ENCODE results near the gene GPR89B.
"Not testable (repeated sequence)": the region's sequence is repeated elsewhere in the genome, so short reads cannot be mapped to it uniquely, and the experiment has no call there.

- TF ChIP-seq, protein P1, sequence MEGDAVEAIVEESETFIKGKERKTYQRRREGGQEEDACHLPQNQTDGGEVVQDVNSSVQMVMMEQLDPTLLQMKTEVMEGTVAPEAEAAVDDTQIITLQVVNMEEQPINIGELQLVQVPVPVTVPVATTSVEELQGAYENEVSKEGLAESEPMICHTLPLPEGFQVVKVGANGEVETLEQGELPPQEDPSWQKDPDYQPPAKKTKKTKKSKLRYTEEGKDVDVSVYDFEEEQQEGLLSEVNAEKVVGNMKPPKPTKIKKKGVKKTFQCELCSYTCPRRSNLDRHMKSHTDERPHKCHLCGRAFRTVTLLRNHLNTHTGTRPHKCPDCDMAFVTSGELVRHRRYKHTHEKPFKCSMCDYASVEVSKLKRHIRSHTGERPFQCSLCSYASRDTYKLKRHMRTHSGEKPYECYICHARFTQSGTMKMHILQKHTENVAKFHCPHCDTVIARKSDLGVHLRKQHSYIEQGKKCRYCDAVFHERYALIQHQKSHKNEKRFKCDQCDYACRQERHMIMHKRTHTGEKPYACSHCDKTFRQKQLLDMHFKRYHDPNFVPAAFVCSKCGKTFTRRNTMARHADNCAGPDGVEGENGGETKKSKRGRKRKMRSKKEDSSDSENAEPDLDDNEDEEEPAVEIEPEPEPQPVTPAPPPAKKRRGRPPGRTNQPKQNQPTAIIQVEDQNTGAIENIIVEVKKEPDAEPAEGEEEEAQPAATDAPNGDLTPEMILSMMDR (conservative IDR thresholded peaks at IDR 0.05; ENCODE audit: low read length): not testable (repeated sequence)
- TF ChIP-seq EZH2phosphoT487 (IDR thresholded peaks at IDR 0.05; ENCODE audit: borderline replicate concordance): not testable (repeated sequence)
Observed at GRCh38 chr1:147978896-147979651, 50.9 kb downstream of the GPR89B start.

All from Loucy (cell line).